Loucy (cell line): ENCODE data around the gene TLCD5.

Experiments used
- EZH2phosphoT487 ChIP-seq: fragments of 200-600 bp; IDR thresholded peaks from 2 replicates; pipeline ENCODE4 v1.6.1; 2018; ENCODE audit warnings: antibody characterized with exemption, mild to moderate bottlenecking, moderate library complexity, borderline replicate concordance
- TF ChIP-seq, protein P1 (sequence below): fragments of 200-600 bp; sonication (generic); conservative IDR thresholded peaks from 2 replicates; pipeline ENCODE4 v1.5.1; 2014; ENCODE audit warnings: mild to moderate bottlenecking, antibody characterized with exemption, low read length

DNA sequence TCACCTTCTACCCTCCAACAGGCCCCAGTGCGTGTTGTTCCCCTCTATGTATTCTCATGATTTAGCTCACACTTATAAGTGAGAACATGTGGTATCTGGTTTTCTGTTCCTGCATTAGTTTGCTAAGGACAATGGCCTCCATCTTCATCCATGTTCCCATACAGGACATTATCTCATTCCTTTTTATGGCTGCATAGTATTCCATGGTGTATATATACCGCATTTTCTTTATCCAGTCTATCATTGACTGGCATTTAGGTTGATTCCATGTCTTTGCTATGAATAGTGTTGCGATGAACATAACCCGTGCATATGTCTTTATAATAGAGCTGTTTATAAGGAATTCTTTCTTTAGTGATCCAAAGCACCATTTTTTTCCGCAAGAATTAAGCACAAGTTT, 28.5 kb upstream of the TLCD5 start:
- TF ChIP-seq, protein P1, sequence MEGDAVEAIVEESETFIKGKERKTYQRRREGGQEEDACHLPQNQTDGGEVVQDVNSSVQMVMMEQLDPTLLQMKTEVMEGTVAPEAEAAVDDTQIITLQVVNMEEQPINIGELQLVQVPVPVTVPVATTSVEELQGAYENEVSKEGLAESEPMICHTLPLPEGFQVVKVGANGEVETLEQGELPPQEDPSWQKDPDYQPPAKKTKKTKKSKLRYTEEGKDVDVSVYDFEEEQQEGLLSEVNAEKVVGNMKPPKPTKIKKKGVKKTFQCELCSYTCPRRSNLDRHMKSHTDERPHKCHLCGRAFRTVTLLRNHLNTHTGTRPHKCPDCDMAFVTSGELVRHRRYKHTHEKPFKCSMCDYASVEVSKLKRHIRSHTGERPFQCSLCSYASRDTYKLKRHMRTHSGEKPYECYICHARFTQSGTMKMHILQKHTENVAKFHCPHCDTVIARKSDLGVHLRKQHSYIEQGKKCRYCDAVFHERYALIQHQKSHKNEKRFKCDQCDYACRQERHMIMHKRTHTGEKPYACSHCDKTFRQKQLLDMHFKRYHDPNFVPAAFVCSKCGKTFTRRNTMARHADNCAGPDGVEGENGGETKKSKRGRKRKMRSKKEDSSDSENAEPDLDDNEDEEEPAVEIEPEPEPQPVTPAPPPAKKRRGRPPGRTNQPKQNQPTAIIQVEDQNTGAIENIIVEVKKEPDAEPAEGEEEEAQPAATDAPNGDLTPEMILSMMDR = no peak
- TF ChIP-seq EZH2phosphoT487 = no peak
